Measurements from ENCODE around the gene TBX4.

GRCh38 chr17:61519139-61519538, 66.9 kb downstream of the TBX4 start:
- TF ChIP-seq POLR2A (IDR thresholded peaks at IDR 0.05) (no peak), CTCF (IDR thresholded peaks at IDR 0.05) (no peak)

All from thyroid gland (tissue), 4 donors.